SJCRH30 (cell line): Measurements from ENCODE around the gene RASGRP4. TPM values are rescaled to one million over a fixed set of nuclear protein-coding genes. Genes with fewer than 3 reads are reported as not detected.
"Not testable (repeated sequence)": the region's sequence is repeated elsewhere in the genome, so short reads cannot be mapped to it uniquely, and the experiment has no call there.

Experiments
- DNase-seq, 2 experiments: peaks; one replicate each; pipeline ENCODE4 v3.0.0-alpha.2; 2015 to 2020
- H3K27ac ChIP-seq: fragments of 250-450 bp; sonication (Bioruptor Pico); 2 replicates; pipeline ENCODE4 v1.5.1; 2020; ENCODE audit warnings: mild to moderate bottlenecking, moderate library complexity
- H3K27me3 ChIP-seq: fragments of 250-450 bp; sonication (Bioruptor Pico); 2 replicates; pipeline ENCODE4 v1.5.1; 2020; ENCODE audit warnings: mild to moderate bottlenecking, moderate library complexity
- H3K36me3 ChIP-seq: fragments of 250-450 bp; sonication (Bioruptor Pico); 2 replicates; pipeline ENCODE4 v1.5.1; 2020; ENCODE audit warnings: mild to moderate bottlenecking, moderate library complexity
- H3K4me1 ChIP-seq: fragments of 250-450 bp; sonication (Bioruptor Pico); 2 replicates; pipeline ENCODE4 v1.5.1; 2020; ENCODE audit warnings: mild to moderate bottlenecking, moderate library complexity
- H3K4me3 ChIP-seq: fragments of 250-450 bp; sonication (Bioruptor Pico); 2 replicates; pipeline ENCODE4 v1.5.1; 2020; ENCODE audit warnings: mild to moderate bottlenecking, moderate library complexity
- H3K9me3 ChIP-seq: fragments of 250-450 bp; sonication (Bioruptor Pico); replicated peaks from 2 replicates; pipeline ENCODE4 v1.5.1; 2020; ENCODE audit warnings: mild to moderate bottlenecking, moderate library complexity
- total RNA-seq: library from RNA; depleted of rRNA; stranded (reverse); fragments of >200 nt; shearing (Covaris generic); gene quantifications from 2 replicates; pipeline ENCODE4 v1.2.3, GENCODE V29; 2014

RASGRP4 gene
- total RNA-seq, 1 experiment from 2014 or later, result 0.73 TPM

DNA sequence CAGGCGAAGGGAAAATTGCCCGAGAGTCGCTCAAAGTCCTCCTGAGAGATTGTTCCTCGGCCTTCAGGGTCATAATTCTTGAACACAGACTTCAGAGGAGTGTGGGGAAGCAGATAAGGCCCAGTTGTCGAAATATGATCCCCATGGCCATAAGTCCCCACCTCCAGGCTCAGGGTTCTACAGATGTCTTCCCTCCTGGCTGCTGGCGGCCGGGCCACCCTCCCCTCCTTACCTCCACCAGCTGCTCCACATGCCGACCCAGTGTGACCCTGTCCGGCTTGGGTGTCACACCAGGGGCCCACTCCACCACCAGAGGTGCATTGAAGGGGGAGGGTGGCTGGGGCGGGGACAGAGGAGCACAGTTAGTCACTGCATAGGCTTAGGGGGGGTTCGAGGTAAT is 13.1 kb downstream of the RASGRP4 start:
- no peaks in the 10 kb centered on the region for H3K36me3 ChIP-seq
- H3K27ac ChIP-seq, result peak overlapping the region; percentile 34
- H3K9me3 ChIP-seq, result no peaks in the 10 kb centered on the region
- H3K4me1 ChIP-seq, result peaks cover 30% of the 10 kb centered on the region
- H3K27me3 ChIP-seq, result no peaks in the 10 kb centered on the region
- DNase-seq, result peak; percentile 77 to 84
- no peak overlapping the region for H3K4me3 ChIP-seq

DNA sequence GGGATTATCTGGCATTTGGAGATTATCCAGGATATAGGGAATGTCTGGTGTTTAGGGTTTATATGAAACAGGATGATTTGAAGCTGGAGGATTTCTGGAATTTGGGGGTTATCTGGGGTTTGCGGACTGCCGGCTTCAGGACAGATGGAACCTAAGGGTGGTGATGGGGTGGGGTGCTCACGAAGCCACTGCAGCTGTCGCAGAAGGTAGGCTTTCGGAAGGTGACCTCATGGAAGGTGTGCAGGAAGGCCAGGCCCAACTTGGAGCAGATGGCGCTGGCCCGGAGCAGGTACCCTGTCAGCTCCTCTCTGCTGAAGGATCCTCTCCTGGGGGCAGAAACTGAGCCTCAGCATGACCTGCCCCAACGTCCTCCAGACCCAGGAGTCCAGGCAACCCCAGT is 13.5 kb downstream of the RASGRP4 start:
- Histone ChIP-seq H3K9me3 (no peaks in the 10 kb centered on the region), H3K27ac (peak overlapping the region; percentile 34), H3K4me1 (peaks cover 28% of the 10 kb centered on the region), H3K4me3 (no peak overlapping the region), H3K36me3 (no peaks in the 10 kb centered on the region), H3K27me3 (no peaks in the 10 kb centered on the region)
- DNase-seq, result peak in 1 of 2 experiments; percentile 53

DNA sequence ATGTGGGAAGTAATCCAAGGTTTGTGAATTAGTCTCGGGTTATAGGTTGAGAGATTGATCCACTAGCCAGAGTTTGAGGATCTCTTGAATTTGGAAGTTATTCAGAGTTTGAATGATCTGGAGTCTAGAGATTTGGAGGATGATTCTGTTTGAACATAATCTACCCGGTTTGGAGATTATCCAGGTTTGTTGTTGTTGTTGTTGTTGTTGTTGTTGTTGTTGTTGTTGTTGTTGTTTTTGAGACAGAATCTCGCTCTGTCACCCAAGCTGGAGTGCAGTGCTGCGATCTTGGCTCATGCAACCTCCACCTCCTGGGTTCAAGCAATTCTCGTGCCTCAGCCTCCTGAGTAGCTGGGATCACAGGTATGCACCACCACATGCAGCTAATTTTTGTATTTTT is 14.1 kb downstream of the RASGRP4 start:
- not testable (repeated sequence) for H3K27me3 ChIP-seq, H3K27ac ChIP-seq, H3K9me3 ChIP-seq, DNase-seq, H3K36me3 ChIP-seq, H3K4me3 ChIP-seq
- H3K4me1 ChIP-seq, result peaks cover 24% of the 10 kb centered on the region

DNA sequence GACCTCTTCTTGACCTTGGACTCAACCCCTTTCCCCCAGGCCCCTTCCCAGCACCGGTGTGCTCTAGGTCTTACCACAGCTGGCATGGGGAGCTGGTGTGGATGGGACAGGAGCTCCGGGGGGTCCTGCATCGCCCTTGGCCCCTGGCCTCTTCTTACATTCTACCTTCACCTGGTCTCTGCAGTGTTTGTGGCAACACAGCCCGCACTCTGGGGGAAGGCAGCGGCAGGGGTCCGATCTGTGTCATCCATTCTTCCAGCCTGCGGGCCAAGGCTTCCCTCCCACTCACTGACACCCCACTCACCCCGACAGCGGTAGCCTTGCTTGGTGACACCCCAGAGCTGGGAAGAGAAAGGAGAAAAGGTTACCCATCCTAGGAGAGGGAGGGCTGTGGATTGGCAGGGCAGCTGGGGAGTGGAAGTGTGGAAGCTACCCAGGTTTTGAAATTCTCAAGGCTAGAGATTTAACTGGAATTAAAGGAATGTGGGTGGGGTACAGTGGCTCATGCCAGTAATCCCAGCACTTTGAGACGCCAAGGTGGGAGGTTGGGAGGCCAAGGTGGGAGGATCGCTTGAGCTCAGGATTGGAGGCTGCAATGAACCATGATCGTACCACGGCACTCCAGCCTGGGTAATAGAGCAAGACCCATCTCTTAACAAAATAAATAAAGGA is 14.8 kb downstream of the RASGRP4 start:
- Histone ChIP-seq H3K27me3 (no peaks in the 10 kb centered on the region), H3K36me3 (no peaks in the 10 kb centered on the region), H3K9me3 (no peaks in the 10 kb centered on the region), H3K4me3 (no peak overlapping the region), H3K4me1 (peaks cover 24% of the 10 kb centered on the region), H3K27ac (no peak overlapping the region)
- no peak for DNase-seq

DNA sequence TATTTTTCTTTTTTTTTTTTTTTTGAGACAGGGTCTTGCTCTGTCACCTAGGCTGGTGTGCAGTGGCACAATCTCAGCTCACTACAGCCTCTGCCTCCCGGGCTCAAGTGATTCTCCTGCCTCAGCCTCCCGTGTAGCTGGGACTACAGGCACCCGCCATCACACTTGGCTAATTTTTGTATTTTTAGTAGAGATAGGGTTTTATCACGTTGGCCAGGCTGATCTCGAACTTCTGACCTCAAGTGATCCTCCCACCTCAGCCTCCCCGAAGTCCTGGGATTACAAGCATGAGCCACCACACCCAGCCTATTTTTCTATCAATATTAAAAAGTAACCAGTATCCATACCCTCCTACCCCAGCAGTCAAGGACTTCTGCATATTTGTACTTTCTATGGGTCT is 15.6 kb downstream of the RASGRP4 start:
- not testable (repeated sequence) for H3K27ac ChIP-seq, H3K9me3 ChIP-seq, H3K27me3 ChIP-seq, H3K4me3 ChIP-seq, H3K36me3 ChIP-seq, DNase-seq
- H3K4me1 ChIP-seq, result peaks cover 24% of the 10 kb centered on the region

DNA sequence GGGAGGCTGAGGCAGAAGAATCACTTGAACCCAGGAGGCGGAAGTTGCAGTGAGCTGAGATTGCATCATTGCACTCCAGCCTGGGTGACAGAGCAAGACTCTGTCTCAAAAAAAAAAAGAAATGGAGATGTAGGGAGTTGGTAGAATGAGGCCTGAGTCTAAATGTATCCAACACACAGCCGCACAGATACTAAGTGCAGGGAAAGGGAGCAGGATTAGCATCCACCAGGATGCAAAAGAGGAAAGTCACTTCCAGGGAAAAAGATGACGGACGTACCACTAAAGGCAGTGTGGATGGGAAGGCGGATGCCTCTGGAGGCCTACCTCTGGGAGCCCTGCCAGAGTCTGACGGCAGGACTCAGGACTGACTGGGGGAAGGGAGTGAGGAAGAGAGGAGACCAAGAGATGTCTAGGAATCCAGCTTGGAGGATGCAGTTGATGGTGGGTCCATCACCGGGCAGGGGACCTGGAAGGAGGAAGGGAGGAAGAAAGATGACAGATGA is 16.3 kb downstream of the RASGRP4 start:
- no peak overlapping the region for H3K4me3 ChIP-seq
- no peak overlapping the region for H3K27ac ChIP-seq
- no peaks in the 10 kb centered on the region for H3K27me3 ChIP-seq
- H3K4me1 ChIP-seq, result peaks cover 24% of the 10 kb centered on the region
- peak in 1 of 2 experiments; percentile 46 for DNase-seq
- no peaks in the 10 kb centered on the region for H3K36me3 ChIP-seq
- no peaks in the 10 kb centered on the region for H3K9me3 ChIP-seq

DNA sequence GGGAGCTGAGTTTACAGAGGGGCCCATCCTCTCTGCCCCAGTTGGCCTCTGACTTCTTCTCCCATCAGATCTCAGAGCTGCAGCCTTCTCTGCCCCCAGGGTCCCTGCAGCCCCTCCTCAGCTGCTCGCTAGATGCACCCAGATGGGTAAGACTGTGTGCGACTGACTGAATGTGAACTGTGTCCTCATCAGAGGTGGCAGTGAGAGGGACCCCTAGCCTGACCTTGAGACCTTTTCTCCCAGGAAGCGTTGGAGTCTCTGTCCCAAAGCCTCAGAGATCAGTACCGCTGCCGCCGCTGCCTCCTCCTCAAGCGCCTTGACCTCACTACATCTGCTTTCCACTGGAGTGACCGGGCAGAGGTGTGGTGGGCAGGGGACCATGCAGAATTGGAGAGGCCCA is 20.7 kb downstream of the RASGRP4 start:
- Histone ChIP-seq H3K4me1 (0 out of 2 replicates have a peak, but pooled peaks cover 5% of the 10 kb centered on the region), H3K27ac (no peak overlapping the region), H3K9me3 (no peaks in the 10 kb centered on the region), H3K27me3 (no peaks in the 10 kb centered on the region), H3K36me3 (no peaks in the 10 kb centered on the region), H3K4me3 (no peak overlapping the region)
- no peak for DNase-seq

DNA sequence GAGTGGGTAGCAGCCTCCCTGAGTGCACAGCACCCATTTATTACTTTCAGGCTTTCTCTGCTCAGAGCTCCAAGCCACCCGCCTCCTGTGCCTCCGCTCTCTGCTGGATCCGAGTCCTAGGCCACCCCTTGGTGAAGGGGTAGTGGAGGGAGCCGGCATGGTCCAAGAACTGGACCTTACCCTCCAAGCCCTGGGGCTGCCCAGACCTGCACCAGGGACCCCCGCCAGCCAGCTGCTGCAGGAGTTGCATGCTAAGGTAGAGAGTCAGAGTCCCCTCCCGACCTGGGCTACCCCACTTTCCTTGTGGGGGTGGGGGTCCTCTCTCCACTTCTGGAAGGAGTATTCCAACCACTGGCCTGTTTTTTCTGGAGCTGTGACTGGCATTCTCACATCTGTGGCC is 21.2 kb downstream of the RASGRP4 start:
- Histone ChIP-seq H3K27ac (no peak overlapping the region), H3K36me3 (no peaks in the 10 kb centered on the region), H3K27me3 (no peaks in the 10 kb centered on the region), H3K4me3 (no peak overlapping the region), H3K4me1 (0 out of 2 replicates have a peak, but pooled peaks cover 1% of the 10 kb centered on the region), H3K9me3 (no peaks in the 10 kb centered on the region)
- DNase-seq, result no peak

DNA sequence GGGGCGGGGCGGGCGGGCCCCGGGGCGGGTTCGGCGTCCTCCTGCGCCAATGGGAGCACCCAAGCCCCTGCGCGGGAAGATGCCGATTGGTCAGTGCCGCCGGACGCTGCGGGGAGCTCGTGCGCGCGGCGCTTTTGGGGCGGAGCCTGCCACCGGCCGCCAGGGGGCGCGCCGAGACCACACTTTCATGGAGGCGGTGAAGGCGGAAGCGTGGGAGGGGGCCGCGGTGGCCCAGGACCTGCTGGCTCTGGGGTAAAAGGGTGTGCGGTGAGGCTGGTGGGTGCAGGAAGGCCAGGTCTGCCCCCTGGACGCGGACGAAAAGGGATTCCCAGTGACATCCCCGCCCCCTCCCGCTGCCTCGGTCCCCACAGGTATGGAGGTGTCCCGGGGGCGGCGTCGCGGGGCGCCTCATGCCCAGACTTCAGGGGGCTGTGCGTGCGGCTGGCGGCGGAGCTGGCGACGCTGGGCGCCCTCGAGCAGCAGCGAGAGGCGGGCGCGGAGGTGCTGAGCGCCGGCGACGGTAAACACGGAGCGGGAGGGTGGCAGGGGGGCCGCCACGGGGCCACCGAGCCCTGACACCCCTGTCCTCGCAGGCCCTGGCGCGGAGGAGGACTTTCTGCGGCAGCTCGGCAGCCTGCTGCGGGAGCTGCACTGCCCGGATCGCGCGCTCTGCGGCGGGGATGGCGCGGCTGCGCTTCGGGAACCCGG is 22.9 kb downstream of the RASGRP4 start, which contains the start of gene FAM98C:
Gene FAM98C, plus strand, starts transcription at position 127 of the 708 bp plus-strand sequence. Its CDS starts 61 bp downstream, at position 188.
- Histone ChIP-seq H3K4me1 (no peaks in the 10 kb centered on the region), H3K27ac (no peak within 1 kb of the TSS), H3K27me3 (no peaks in the 10 kb centered on the region), H3K36me3 (no peaks in the 10 kb centered on the region), H3K9me3 (no peaks in the 10 kb centered on the region), H3K4me3 (peak within 1 kb of the TSS; percentile 63)
- DNase-seq, result peak; percentile 97 to 98

DNA sequence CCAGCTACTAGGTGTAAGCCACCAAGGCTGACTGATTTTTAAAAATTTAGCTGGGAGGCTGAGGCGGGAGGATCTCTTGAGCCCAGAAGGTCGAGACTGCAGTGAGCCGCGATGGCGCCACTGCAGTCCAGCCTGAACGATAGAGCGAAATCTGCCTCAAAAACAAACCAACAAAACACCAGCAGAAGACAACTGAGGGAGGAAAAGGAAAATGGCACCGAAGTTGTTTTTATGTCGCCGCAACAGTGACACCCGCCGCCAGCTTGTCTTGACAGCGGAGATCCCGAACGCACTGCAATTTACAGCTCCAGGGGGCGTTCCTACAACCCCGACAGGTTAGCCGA is 23.4 kb downstream of the RASGRP4 start:
- DNase-seq, result no peak
- no peak overlapping the region for H3K27ac ChIP-seq
- H3K4me1 ChIP-seq, result no peaks in the 10 kb centered on the region
- H3K4me3 ChIP-seq, result peak overlapping the region; percentile 63
- H3K36me3 ChIP-seq, result no peaks in the 10 kb centered on the region
- no peaks in the 10 kb centered on the region for H3K9me3 ChIP-seq
- no peaks in the 10 kb centered on the region for H3K27me3 ChIP-seq

DNA sequence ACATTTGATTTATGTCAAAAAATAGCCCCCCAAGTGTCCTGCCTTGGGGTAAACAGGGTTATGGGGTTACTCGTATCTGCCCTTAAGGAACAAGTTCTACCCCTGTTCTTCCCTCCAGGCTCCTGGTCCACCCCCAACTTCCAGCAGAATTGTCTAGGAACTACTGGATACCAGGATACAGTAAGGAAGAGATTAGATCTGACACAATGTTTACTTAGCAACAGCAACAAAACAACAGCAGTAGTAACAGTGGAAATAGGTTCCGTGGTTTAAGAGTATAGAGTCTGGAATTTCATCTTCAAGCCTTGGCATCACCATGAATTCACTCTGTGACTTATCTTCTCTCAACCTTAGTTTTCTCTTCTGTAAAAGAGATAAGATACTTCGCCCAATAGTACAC is 24.9 kb downstream of the RASGRP4 start:
- H3K27me3 ChIP-seq, result no peaks in the 10 kb centered on the region
- H3K9me3 ChIP-seq, result no peaks in the 10 kb centered on the region
- no peak overlapping the region for H3K27ac ChIP-seq
- no peak for DNase-seq
- H3K4me1 ChIP-seq, result no peaks in the 10 kb centered on the region
- H3K4me3 ChIP-seq, result no peak overlapping the region
- H3K36me3 ChIP-seq, result no peaks in the 10 kb centered on the region

DNA sequence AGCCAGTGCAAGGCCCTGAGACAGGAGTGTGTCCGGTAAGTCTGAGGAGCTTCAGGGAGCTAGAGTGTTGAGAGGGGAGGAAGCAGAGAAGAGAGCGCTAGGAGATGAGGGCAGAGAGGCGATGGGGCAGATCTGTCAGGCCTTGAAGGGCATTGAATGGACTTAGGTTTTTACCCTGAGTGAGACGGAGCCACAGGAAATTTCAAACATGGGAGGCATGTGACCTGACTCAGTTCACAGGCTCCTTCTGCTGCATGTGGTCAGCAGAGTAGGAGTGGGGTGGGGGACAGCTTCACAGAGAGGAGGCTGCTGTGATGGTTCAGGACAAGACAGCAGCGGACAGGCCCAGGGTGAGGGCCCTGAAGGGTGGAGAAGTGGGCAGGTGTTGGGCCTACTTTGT is 25.7 kb downstream of the RASGRP4 start:
- no peaks in the 10 kb centered on the region for H3K27me3 ChIP-seq
- H3K27ac ChIP-seq, result no peak overlapping the region
- no peaks in the 10 kb centered on the region for H3K9me3 ChIP-seq
- no peaks in the 10 kb centered on the region for H3K4me1 ChIP-seq
- no peak for DNase-seq
- H3K36me3 ChIP-seq, result no peaks in the 10 kb centered on the region
- no peak overlapping the region for H3K4me3 ChIP-seq

DNA sequence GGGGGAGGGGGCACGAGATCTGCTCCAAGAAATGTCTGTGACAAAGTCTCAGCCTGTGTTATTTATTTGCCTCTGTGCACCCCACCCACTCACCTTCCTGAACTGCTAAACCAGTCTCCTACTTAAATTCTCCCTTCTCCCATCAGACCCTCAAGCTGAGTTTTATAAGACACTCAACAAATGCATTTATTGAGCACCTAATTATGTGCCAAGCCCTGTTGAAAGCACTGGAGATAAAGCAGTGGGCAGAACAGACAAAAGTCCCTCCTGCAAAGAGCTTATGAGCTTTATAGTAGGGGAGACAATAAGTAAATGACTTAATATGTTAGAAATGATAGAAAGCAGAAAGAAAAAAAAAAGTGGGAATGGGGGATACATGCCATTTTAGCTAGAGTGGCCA is 26.5 kb downstream of the RASGRP4 start:
- DNase-seq, result no peak

DNA sequence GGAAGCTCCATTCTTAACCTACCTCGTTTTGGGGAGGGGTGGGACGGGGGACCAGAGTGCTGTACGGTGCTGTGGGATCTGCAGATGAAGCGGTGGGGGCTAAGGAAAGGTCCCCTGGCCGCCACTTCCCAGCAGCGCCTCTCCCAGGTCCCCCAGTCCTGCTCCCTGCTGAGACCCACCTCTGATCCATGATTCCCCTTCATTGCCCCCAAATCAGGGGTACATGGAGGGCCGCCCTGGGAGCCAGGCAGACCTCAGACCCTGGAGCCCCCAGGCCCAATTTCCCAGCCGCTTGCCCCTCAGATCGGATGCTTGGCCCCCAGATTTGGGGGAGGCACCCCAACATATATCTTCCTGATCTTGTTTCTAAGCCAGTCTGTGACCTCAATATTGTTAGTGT is 26.9 kb downstream of the RASGRP4 start:
- Histone ChIP-seq H3K4me3 (no peak overlapping the region), H3K9me3 (no peaks in the 10 kb centered on the region), H3K27ac (no peak overlapping the region), H3K4me1 (no peaks in the 10 kb centered on the region), H3K36me3 (no peaks in the 10 kb centered on the region), H3K27me3 (no peaks in the 10 kb centered on the region)
- no peak for DNase-seq

More for the DNA sequence above, 26.5 kb downstream of the RASGRP4 start:
- H3K27ac ChIP-seq, result no peak overlapping the region
- H3K36me3 ChIP-seq, result no peaks in the 10 kb centered on the region
- H3K4me1 ChIP-seq, result no peaks in the 10 kb centered on the region
- H3K4me3 ChIP-seq, result no peak overlapping the region
- no peaks in the 10 kb centered on the region for H3K27me3 ChIP-seq
- H3K9me3 ChIP-seq, result no peaks in the 10 kb centered on the region

DNA sequence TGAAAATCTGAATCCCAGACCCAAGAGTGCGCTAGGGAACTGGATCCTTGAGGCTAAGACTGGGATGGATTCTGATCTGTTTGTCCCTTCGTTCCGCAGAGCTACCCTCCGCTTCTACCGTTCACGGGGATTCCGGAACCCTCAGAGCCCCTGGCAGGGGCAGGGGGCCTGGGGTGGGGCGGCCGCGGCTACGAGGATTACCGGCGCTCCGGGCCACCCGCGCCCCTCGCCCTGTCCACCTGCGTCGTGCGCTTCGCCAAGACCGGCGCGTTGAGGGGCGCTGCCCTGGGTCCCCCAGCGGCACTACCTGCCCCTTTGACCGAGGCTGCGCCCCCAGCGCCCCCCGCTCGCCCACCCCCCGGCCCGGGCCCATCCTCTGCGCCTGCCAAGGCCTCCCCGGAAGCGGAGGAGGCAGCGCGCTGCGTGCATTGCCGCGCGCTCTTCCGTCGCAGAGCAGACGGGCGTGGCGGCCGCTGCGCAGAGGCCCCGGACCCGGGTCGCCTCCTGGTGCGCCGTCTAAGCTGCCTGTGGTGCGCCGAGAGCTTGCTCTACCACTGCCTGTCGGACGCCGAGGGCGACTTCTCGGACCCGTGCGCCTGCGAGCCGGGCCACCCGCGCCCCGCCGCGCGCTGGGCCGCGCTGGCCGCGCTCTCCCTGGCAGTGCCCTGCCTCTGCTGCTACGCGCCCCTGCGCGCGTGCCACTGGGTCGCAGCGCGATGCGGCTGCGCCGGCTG is 30.5 kb downstream of the RASGRP4 start:
- Histone ChIP-seq H3K36me3 (no peaks in the 10 kb centered on the region; the same call in 1 of the 2 replicates), H3K4me1 (no peaks in the 10 kb centered on the region), H3K4me3 (no peak overlapping the region), H3K9me3 (no peaks in the 10 kb centered on the region), H3K27me3 (no peaks in the 10 kb centered on the region), H3K27ac (no peak overlapping the region)
- no peak for DNase-seq
